NCI-H524 (cell line): ENCODE data around the gene GJD3.

Experiments
- DNase-seq, 2 experiments: peaks; one replicate each; lab custom pipeline; 2025; lab: John Stamatoyannopoulos, UW

The GJD3 gene

DNA sequence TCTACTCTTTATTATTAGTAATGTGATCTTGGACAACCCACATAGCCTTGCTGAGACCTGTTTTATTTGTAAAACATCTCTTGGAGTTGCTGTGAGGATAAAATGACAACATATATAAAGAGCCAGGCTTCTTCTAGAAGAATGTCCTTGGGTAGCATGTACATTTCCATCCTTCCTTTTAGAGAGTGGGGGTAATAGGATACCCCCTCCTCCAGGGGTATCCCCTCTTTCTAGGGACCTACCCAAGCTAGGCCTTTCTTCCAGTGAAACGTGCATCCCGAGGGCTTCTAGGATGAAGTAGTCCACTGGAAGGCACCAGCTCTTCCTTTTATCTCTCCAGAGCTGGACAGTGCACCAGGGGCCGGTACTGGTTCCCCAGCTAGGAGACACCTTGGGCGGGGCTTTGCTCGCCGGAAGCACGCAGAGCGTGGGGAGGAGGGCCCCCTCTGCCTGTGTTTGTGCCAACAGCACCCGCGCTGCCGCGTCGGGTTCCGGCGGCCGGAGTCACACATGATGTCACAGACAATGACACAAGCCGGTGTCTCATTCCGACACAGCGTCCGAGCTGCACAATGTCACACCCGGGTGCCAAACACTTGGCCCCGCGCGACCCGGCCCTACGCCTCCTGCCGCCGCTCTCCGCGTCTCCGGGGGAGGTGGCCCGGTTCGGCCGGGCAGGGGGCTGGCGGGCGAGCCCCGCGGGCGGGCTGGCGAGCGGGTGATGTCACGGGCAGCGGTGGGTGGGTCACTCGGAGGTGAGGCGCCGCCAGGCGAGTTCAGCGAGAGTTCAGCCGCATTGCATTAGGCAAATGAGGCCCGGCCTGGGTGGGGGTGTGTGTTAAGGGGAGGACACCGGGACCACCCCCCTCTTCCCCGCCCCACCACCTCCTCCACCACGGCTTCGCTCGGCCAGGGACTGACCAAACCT is 23.4 kb downstream of the GJD3 start:
- DNase-seq, result peak; percentile 31 to 38

DNA sequence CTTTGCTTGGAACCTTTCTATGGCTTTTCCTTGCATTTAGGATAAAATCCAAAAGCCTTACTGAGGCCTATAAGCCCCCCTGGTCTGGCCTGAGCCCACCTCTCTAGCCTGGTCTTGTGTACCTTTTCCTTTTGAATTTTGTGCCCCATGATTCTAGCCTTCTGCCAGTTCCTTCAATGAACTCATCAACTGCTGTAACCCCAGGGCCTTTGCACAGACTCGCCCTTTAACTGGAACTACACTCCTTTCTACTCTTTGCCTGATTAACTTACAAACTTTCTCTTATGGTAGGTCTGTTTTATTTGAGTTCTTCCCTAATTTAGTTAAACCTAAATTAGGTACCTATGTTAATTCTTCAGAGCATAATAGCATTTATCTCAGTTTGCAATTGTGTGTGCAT is 24.2 kb downstream of the GJD3 start:
- no peak for DNase-seq

- peak; percentile 16 to 69 for DNase-seq
These were observed 25.4 kb downstream of the GJD3 start for GRCh38 chr17:40338941-40339649.

DNA sequence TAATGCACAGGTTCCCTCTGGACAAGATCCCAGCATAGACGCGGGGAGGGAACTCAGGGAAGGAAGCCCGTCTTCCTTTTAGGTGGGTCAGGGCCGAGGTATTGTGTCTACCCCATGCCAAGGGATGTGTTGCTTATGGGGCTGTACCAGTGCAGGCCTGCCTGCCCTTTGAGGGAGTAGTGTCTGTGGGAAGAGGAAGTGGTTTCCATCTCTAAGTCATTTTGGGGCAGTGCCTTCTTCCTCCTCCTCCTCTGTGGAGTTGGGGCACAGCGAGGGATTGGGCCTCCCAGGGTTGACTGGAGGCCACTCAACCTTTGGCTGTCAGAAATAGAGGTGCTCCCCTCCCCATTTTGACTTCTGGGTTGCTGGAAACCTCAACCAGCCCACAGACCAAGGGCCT is 26.5 kb downstream of the GJD3 start:
- no peak for DNase-seq

- DNase-seq, result no peak
These were observed 27.2 kb downstream of the GJD3 start for GRCh38 chr17:40337351-40337750.

- DNase-seq, result no peak
These were observed 28.9 kb downstream of the GJD3 start for GRCh38 chr17:40335620-40336019.

DNA sequence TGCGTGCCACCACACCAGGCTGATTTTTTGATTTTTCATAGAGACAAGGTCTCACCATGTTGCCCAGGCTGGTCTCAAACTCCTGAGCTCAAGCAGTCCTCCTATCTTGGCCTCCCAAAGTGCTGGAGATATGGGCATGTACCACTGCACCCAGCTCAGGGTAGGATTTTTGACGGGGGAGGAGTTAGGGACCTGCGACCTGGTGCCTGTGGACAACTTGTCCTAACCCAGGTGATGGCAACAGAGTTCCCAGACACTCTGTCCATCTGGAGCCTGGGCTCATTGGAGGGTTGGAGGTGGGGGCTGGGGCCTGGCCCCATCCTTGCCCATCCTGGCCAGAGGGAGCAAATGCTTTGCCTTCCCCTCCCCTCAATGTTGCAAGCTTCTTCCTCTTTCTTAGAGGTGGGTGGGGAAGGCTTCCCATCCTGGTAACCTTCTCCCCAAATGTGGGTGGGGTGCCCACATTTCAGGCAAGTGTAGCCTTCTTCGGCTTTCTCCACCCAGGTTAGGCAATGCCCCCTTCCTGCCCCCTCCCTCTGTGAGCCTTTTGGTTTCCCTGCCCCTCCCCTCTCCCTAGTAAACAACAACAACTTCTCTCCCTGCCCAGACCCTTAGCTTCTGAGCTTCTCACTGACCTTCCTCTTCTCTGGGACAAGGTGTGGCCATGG is 30.6 kb downstream of the GJD3 start:
- no peak for DNase-seq

- no peak for DNase-seq
These were observed 32.5 kb downstream of the GJD3 start for GRCh38 chr17:40331743-40332641.

- no peak for DNase-seq
These were observed 33.6 kb downstream of the GJD3 start for GRCh38 chr17:40330850-40331470.

DNA sequence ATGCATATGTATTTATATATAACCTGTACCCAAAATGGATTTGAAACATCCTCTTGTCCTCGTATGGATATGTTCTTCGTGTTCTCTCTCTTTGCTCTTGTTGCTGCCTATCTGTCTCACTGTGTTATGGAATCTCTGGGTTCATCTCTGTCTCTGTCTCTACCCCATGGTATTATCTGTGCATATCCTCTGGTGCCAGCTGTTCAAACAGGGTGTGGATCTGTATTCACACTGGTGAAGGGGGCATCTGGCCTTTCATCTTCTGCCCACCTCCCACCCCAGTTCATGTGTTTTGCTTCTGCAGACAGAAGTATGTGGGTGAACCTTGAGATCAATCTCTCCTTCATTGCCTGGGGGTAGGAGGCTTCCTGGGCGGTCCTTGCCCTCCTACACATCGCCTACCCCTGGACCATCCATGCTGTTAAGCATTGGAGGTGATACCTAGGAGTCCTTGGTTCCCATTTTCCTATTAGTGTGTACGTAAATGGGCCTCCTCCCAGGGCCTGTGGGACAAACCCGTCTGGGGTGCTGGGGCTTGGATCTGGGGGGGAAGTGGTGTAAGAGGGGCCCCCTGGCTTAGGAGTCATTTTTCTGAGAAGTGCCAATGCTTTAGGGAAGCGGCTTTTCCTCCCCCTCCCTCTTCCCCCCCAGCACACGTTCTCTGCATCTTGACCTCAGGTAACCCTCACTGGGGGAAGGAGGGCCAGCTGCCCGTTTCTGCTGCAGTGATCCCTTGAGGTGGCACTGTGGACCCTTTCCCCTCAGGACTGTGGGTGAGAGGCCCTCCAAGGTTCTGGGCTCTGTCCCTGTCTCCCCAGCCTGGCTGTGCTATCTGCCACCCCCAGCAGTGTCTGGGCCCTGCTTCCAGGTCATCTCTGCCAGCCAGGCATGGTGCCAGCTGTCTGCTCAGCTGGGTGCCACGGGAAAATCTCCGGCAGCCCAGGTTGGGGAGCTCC is 34.4 kb downstream of the GJD3 start:
- DNase-seq, result peak; percentile 61 to 84

GRCh38 chr17:40328386-40328766 is 36.2 kb downstream of the GJD3 start:
- no peak for DNase-seq

DNA sequence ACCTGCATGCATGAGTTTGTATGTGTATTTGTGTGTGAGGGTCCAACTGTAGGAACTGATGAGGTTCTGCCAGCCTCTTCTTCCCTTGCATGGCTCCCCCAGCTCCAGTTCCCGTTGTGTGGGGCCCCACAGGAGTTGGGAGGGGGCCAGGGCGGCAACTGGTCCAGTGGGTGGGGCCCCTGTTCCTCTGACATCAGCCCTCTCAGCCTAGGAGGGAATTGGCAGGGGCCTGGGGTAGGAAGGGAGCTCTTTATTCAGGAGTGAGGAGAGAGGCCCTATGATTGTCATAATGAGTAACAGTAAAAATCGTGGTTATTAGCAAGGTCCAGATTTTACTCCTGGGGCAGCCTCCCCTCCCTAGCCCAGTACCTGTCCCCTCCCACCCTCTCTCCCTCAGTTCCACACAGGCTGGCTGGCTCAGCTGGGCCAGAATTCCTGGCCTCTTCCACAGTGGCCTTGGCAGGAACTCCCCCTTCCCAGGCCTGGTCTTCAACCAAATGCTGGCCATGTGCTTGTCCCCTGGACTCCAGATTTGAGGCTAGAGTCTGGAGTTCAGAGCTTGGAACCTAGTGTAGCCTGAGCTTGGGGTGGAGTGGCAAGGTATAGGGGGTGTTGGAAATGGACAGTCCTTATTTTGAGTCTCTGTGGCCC is 36.7 kb downstream of the GJD3 start:
- no peak for DNase-seq

DNA sequence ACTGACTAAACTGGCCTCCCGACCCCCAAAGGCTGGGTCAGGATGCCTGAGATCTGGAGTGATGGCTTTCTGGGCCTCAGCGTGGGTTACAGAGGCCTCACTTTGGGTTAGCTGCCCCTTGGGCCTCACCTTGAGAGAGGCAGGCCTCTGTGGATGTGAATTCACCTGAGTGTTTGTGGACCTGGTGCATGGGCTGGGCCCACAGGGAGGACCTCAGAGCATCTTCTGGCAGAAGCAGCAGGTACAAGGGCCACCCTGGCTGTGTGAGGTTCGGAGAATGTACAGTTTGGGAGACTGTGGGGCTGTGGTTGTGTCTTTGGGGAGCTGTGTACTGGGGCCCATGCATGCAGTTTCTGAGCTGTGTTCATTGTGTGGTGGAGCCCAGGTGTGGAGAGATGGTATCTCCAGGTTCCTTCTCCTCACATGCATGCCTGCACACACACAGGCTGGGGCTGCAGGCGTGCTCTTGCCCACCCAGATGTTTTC is 37.2 kb downstream of the GJD3 start:
- no peak for DNase-seq

- no peak for DNase-seq
These were observed 37.7 kb downstream of the GJD3 start for GRCh38 chr17:40326832-40327199.

GRCh38 chr17:40326014-40326831 is 38.3 kb downstream of the GJD3 start:
- DNase-seq, result no peak

DNA sequence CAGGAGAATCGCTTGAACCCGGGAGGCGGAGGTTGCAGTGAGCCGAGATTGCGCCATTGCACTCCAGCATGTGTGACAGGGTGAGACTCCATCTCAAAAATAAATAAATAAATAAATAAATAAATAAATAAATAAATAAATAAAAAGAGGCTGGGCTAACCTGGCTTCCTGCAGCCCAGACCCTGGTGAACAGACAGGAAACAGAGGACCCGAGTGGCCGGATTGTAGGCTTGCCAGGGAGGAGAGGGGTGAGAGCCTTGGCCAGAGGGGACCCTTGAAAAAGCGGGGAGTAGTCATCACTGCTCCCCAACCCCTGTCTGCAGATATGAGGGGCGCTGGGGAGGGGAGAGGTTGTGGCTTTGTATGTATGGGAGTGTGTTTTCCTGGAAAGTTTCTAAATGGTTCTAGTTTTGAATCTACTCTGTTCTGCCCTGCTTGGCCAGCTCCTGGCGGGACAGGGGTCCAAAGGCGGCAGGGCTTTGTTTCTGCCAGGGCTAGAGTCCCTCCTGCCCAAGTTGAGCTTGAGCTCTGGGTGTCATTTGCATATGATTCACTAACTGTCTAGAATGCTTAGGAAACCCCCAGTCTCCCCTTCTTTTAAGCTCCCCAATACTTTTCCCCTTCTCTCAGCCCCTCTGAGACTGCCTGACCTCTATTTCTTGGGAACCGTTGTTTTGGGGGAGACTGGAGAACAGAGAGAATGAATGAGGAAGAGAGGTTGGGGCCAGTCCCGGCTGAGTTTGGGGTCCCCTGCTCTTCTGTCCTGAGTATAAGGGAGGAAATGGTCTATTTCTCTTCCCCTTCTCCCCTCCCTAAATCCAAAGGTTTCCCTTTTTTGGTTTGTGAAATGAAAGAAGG is 39.2 kb downstream of the GJD3 start:
- no peak for DNase-seq
